ENCODE results near the gene FAU.
"Not testable (repeated sequence)": the region's sequence is repeated elsewhere in the genome, so short reads cannot be mapped to it uniquely, and the experiment has no call there.

Gene FAU

GRCh38 chr11:65156256-65156655, 34.3 kb upstream of the FAU start:
- Histone ChIP-seq H3K9me3 (replicated peaks; ENCODE audit: low read length) (no peaks in the 10 kb centered on the region), H3K4me3 (ENCODE audit: low read length) (no peak overlapping the region), H3K27me3 (ENCODE audit: control insufficient read depth, insufficient read depth, low read length) (peaks cover 10% of the 10 kb centered on the region), H3K4me1 (ENCODE audit: control insufficient read depth, insufficient read depth, low read length) (no peaks in the 10 kb centered on the region), H3K36me3 (ENCODE audit: insufficient read depth, low read length) (no peaks in the 10 kb centered on the region), H3K9ac (ENCODE audit: low read depth, low read length) (no peak overlapping the region), H3K4me2 (ENCODE audit: low read length) (no peak overlapping the region)

- H3K36me3 ChIP-seq (ENCODE audit: insufficient read depth, low read length) = no peaks in the 10 kb centered on the region
- no peaks in the 10 kb centered on the region for H3K9me3 ChIP-seq (replicated peaks; ENCODE audit: low read length)
- no peak overlapping the region for H3K4me2 ChIP-seq (ENCODE audit: low read length)
- H3K9ac ChIP-seq (ENCODE audit: low read depth, low read length) = no peak overlapping the region
- H3K4me3 ChIP-seq (ENCODE audit: low read length) = no peak overlapping the region
- peaks cover 17% of the 10 kb centered on the region for H3K4me1 ChIP-seq (ENCODE audit: control insufficient read depth, insufficient read depth, low read length)
- peaks cover 7% of the 10 kb centered on the region for H3K27me3 ChIP-seq (ENCODE audit: control insufficient read depth, insufficient read depth, low read length)
These were observed 30.2 kb upstream of the FAU start for GRCh38 chr11:65152122-65152521.

GRCh38 chr11:65151331-65151899, 29.5 kb upstream of the FAU start:
- no peak overlapping the region for H3K4me3 ChIP-seq (ENCODE audit: low read length)
- H3K36me3 ChIP-seq (ENCODE audit: insufficient read depth, low read length) = no peaks in the 10 kb centered on the region
- no peak overlapping the region for H3K9ac ChIP-seq (ENCODE audit: low read depth, low read length)
- peaks cover 17% of the 10 kb centered on the region for H3K4me1 ChIP-seq (ENCODE audit: control insufficient read depth, insufficient read depth, low read length)
- no peak overlapping the region for H3K4me2 ChIP-seq (ENCODE audit: low read length)
- H3K27me3 ChIP-seq (ENCODE audit: control insufficient read depth, insufficient read depth, low read length) = peaks cover 7% of the 10 kb centered on the region
- H3K9me3 ChIP-seq (replicated peaks; ENCODE audit: low read length) = no peaks in the 10 kb centered on the region

- Histone ChIP-seq H3K36me3 (ENCODE audit: insufficient read depth, low read length) (no peaks in the 10 kb centered on the region), H3K27me3 (ENCODE audit: control insufficient read depth, insufficient read depth, low read length) (peaks cover 9% of the 10 kb centered on the region), H3K4me1 (ENCODE audit: control insufficient read depth, insufficient read depth, low read length) (peaks cover 17% of the 10 kb centered on the region), H3K4me3 (ENCODE audit: low read length) (peak overlapping the region; percentile 18), H3K9me3 (replicated peaks; ENCODE audit: low read length) (no peaks in the 10 kb centered on the region), H3K9ac (ENCODE audit: low read depth, low read length) (no peak overlapping the region), H3K4me2 (ENCODE audit: low read length) (peak overlapping the region; percentile 56)
These were observed 28.8 kb upstream of the FAU start for GRCh38 chr11:65150509-65151299.

GRCh38 chr11:65150131-65150508, 28.2 kb upstream of the FAU start:
- not testable (repeated sequence) for H3K36me3 ChIP-seq (ENCODE audit: insufficient read depth, low read length); H3K9me3 ChIP-seq (replicated peaks; ENCODE audit: low read length); H3K4me3 ChIP-seq (ENCODE audit: low read length); H3K9ac ChIP-seq (ENCODE audit: low read depth, low read length)
- Histone ChIP-seq H3K27me3 (ENCODE audit: control insufficient read depth, insufficient read depth, low read length) (peaks cover 14% of the 10 kb centered on the region), H3K4me1 (ENCODE audit: control insufficient read depth, insufficient read depth, low read length) (peaks cover 17% of the 10 kb centered on the region), H3K4me2 (ENCODE audit: low read length) (peak overlapping the region; percentile 56)

- Histone ChIP-seq H3K9ac (ENCODE audit: low read depth, low read length) (no peak overlapping the region), H3K36me3 (ENCODE audit: insufficient read depth, low read length) (no peaks in the 10 kb centered on the region), H3K27me3 (ENCODE audit: control insufficient read depth, insufficient read depth, low read length) (peaks cover 20% of the 10 kb centered on the region), H3K4me3 (ENCODE audit: low read length) (no peak overlapping the region), H3K4me2 (ENCODE audit: low read length) (no peak overlapping the region), H3K9me3 (replicated peaks; ENCODE audit: low read length) (no peaks in the 10 kb centered on the region), H3K4me1 (ENCODE audit: control insufficient read depth, insufficient read depth, low read length) (peaks cover 17% of the 10 kb centered on the region)
These were observed 26.7 kb upstream of the FAU start for GRCh38 chr11:65148657-65149056.

GRCh38 chr11:65147352-65148075, 25.6 kb upstream of the FAU start:
- Histone ChIP-seq H3K4me1 (ENCODE audit: control insufficient read depth, insufficient read depth, low read length) (peaks cover 17% of the 10 kb centered on the region), H3K36me3 (ENCODE audit: insufficient read depth, low read length) (no peaks in the 10 kb centered on the region), H3K4me3 (ENCODE audit: low read length) (no peak overlapping the region), H3K4me2 (ENCODE audit: low read length) (no peak overlapping the region), H3K9me3 (replicated peaks; ENCODE audit: low read length) (no peaks in the 10 kb centered on the region), H3K27me3 (ENCODE audit: control insufficient read depth, insufficient read depth, low read length) (peaks cover 16% of the 10 kb centered on the region), H3K9ac (ENCODE audit: low read depth, low read length) (no peak overlapping the region)

- Histone ChIP-seq H3K4me2 (ENCODE audit: low read length) (no peak overlapping the region), H3K9ac (ENCODE audit: low read depth, low read length) (no peak overlapping the region), H3K27me3 (ENCODE audit: control insufficient read depth, insufficient read depth, low read length) (peaks cover 30% of the 10 kb centered on the region), H3K4me1 (ENCODE audit: control insufficient read depth, insufficient read depth, low read length) (no peaks in the 10 kb centered on the region), H3K9me3 (replicated peaks; ENCODE audit: low read length) (no peaks in the 10 kb centered on the region), H3K36me3 (ENCODE audit: insufficient read depth, low read length) (no peaks in the 10 kb centered on the region), H3K4me3 (ENCODE audit: low read length) (no peak overlapping the region)
These were observed 20.1 kb upstream of the FAU start for GRCh38 chr11:65141896-65142494.

GRCh38 chr11:65136515-65137096, 14.7 kb upstream of the FAU start:
- peaks cover 16% of the 10 kb centered on the region for H3K4me1 ChIP-seq (ENCODE audit: control insufficient read depth, insufficient read depth, low read length)
- H3K27me3 ChIP-seq (ENCODE audit: control insufficient read depth, insufficient read depth, low read length) = peaks cover 16% of the 10 kb centered on the region
- H3K9ac ChIP-seq (ENCODE audit: low read depth, low read length) = no peak overlapping the region
- peaks cover 17% of the 10 kb centered on the region for H3K36me3 ChIP-seq (ENCODE audit: insufficient read depth, low read length)
- no peaks in the 10 kb centered on the region for H3K9me3 ChIP-seq (replicated peaks; ENCODE audit: low read length)
- no peak overlapping the region for H3K4me3 ChIP-seq (ENCODE audit: low read length)
- H3K4me2 ChIP-seq (ENCODE audit: low read length) = no peak overlapping the region

GRCh38 chr11:65135633-65136145, 13.8 kb upstream of the FAU start:
- H3K9me3 ChIP-seq (replicated peaks; ENCODE audit: low read length) = no peaks in the 10 kb centered on the region
- H3K4me2 ChIP-seq (ENCODE audit: low read length) = peak overlapping the region; percentile 91
- H3K36me3 ChIP-seq (ENCODE audit: insufficient read depth, low read length) = peaks cover 26% of the 10 kb centered on the region
- H3K4me1 ChIP-seq (ENCODE audit: control insufficient read depth, insufficient read depth, low read length) = peaks cover 16% of the 10 kb centered on the region
- peaks cover 7% of the 10 kb centered on the region for H3K27me3 ChIP-seq (ENCODE audit: control insufficient read depth, insufficient read depth, low read length)
- peak overlapping the region; percentile 98 for H3K9ac ChIP-seq (ENCODE audit: low read depth, low read length)
- peak overlapping the region; percentile 96 for H3K4me3 ChIP-seq (ENCODE audit: low read length)

Measured in skeletal muscle satellite cell (primary cell).